SK-N-MC (cell line): ENCODE measurements around the gene SERPINA9.

Experiments
- EZH2 ChIP-seq: fragments of 200-600 bp; sonication (generic); IDR thresholded peaks from one replicate; pipeline ENCODE4 v1.6.1; 2017; ENCODE audit warnings: antibody characterized with exemption
- POLR2AphosphoS5 ChIP-seq: IDR thresholded peaks from 2 replicates; pipeline ENCODE4 v1.6.1; 2012; ENCODE audit warnings: mild to moderate bottlenecking, low read depth, low read length, borderline replicate concordance

GRCh38 chr14:94455928-94456327 is 20.1 kb downstream of the SERPINA9 start:
- TF ChIP-seq EZH2 (no peak), POLR2AphosphoS5 (no peak)
